Gastrocnemius medialis (tissue), 4 donors: ENCODE measurements around the gene CHL1. TPM values are rescaled to one million over a fixed set of nuclear protein-coding genes. Genes with fewer than 3 reads are reported as not detected.
A peak's percentile ranks its signal among the peaks of the same experiment; 100 is the strongest.

Experiments used
- ATAC-seq, 2 donors: fragments of 150-250 bp; one replicate each; pipeline ENCODE4 v1.9.1; 2016
- DNase-seq, 2 donors: peaks; one replicate each; pipeline ENCODE4 v3.0.0-alpha.2; 2019
- H3K27ac ChIP-seq, 4 donors: fragments of 200-600 bp; sonication (generic); 1 replicate in 1 of 4; 2 replicates in 3 of 4; pipeline ENCODE4 v1.5.1; 2016 to 2018; ENCODE audit warnings: mild to moderate bottlenecking in 2 of 4, moderate library complexity in 1 of 4
- H3K27me3 ChIP-seq, 3 donors: fragments of 200-600 bp; sonication (generic) in 2 of 3; 1 replicate in 1 of 3; 2 replicates in 2 of 3; pipeline versions ENCODE4 v1.5.1 to v1.6.0; 2016 to 2019; ENCODE audit warnings: mild to moderate bottlenecking in 1 of 3, moderate library complexity in 1 of 3
- H3K36me3 ChIP-seq, 2 donors: fragments of 200-600 bp; sonication (generic) in 1 of 2; one replicate each; pipeline ENCODE4 v1.5.1; 2017 to 2018
- H3K4me1 ChIP-seq, 2 donors: fragments of 200-600 bp; sonication (generic) in 1 of 2; one replicate each; pipeline ENCODE4 v1.5.1; 2016 to 2017; ENCODE audit warnings: mild to moderate bottlenecking in 2 of 2
- H3K4me3 ChIP-seq, 4 donors: fragments of 200-600 bp; sonication (generic) in 3 of 4; 1 replicate in 1 of 4; 2 replicates in 3 of 4; pipeline ENCODE4 v1.5.1; 2016 to 2019; ENCODE audit warnings: mild to moderate bottlenecking in 2 of 4
- H3K9me3 ChIP-seq, 3 donors: fragments of 200-600 bp; sonication (generic) in 2 of 3; 1 replicate in 1 of 3; 2 replicates in 2 of 3; pipeline ENCODE4 v1.5.1; 2016 to 2019
- POLR2A ChIP-seq, 2 donors: fragments of 450-650 bp; IDR thresholded peaks; one replicate each; pipeline ENCODE4 v1.6.1; 2017; ENCODE audit warnings: antibody characterized with exemption in 2 of 2, mild to moderate bottlenecking in 2 of 2, moderate library complexity in 2 of 2
- in situ Hi-C, 4 donors: fragments of 200-750 bp; cut with MboI; loops; one replicate each; pipeline versions ENCODE4 v1.15.0 to v1.8.0; 2017; ENCODE audit warnings: low sequenced_read_pairs in 4 of 4
- intact Hi-C: fragments of 100-400 bp; cut with DNase I; formaldehyde crosslinking; loops from one replicate; pipeline ENCODE4 v1.15.1; 2023; ENCODE audit warnings: low total_unique reads
- total RNA-seq, 4 donors: library from RNA; depleted of rRNA; stranded (reverse); fragments of >200 nt; gene quantifications; one replicate each; pipeline versions ENCODE4 v1.1.0 to v1.2.3, GENCODE V29; 2016
- TF ChIP-seq, protein P1 (sequence below), 5 experiments: fragments of 450-650 bp in 3 of 5; fragments of 200-600 bp in 2 of 5; sonication (generic) in 2 of 5; IDR thresholded peaks in 4 of 5; conservative IDR thresholded peaks in 1 of 5; 1 replicate in 4 of 5; 2 replicates in 1 of 5; pipeline ENCODE4 v1.5.1; 2016 to 2019; ENCODE audit warnings: antibody characterized with exemption in 5 of 5, mild to moderate bottlenecking in 3 of 5, moderate library complexity in 3 of 5

The CHL1 gene
- total RNA-seq, 4 donors from 2014 or later, result 0.36 to 2.9 (median 1.8) TPM

DNA sequence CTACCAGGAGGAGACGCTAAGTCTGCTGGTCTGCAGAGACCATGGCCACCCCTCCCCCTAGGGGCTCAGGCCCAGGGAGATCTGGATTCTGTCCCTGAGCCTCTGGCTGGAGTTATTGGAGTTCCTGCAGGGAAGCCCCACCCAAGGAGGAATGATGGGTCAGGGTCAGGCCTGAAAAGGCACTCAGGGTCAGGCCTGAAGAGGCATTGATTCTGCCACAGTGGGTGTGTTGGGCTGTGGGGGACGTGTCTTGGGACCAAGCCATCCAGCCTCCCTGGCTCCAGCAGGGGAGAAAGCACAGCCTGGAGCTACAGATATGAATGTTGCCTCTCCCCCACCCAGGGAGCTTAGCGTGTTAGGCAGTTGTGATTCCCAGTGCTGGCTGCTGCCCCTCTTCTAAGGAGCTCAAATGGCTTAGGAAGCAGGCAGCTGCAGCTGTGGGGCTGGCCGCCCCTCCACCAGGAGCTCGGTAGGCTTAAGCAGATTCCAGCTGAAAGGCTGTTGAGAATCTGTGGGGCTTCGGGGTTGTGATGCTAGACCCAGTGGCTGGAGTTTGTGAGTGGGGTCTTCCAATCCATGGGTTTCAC, 176.7 kb downstream of the CHL1 start:
- DNase-seq (no peak), ATAC-seq (no peak)
- TF ChIP-seq, protein P1, sequence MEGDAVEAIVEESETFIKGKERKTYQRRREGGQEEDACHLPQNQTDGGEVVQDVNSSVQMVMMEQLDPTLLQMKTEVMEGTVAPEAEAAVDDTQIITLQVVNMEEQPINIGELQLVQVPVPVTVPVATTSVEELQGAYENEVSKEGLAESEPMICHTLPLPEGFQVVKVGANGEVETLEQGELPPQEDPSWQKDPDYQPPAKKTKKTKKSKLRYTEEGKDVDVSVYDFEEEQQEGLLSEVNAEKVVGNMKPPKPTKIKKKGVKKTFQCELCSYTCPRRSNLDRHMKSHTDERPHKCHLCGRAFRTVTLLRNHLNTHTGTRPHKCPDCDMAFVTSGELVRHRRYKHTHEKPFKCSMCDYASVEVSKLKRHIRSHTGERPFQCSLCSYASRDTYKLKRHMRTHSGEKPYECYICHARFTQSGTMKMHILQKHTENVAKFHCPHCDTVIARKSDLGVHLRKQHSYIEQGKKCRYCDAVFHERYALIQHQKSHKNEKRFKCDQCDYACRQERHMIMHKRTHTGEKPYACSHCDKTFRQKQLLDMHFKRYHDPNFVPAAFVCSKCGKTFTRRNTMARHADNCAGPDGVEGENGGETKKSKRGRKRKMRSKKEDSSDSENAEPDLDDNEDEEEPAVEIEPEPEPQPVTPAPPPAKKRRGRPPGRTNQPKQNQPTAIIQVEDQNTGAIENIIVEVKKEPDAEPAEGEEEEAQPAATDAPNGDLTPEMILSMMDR (IDR thresholded peaks at IDR 0.05 in 4 of 5, conservative IDR thresholded peaks at IDR 0.05 in 1 of 5), result no peak
- TF ChIP-seq POLR2A (IDR thresholded peaks at IDR 0.05), result no peak
- intact Hi-C loops, result no loop called here
- Histone ChIP-seq H3K27me3 (no peaks in the 10 kb centered on the region), H3K4me3 (no peak overlapping the region), H3K36me3 (no peaks in the 10 kb centered on the region), H3K9me3 (no peaks in the 10 kb centered on the region), H3K27ac (no peak overlapping the region), H3K4me1 (peaks cover 0 to 8% of the 10 kb centered on the region in 2 donors)
- in situ Hi-C loops, result no loop called here

DNA sequence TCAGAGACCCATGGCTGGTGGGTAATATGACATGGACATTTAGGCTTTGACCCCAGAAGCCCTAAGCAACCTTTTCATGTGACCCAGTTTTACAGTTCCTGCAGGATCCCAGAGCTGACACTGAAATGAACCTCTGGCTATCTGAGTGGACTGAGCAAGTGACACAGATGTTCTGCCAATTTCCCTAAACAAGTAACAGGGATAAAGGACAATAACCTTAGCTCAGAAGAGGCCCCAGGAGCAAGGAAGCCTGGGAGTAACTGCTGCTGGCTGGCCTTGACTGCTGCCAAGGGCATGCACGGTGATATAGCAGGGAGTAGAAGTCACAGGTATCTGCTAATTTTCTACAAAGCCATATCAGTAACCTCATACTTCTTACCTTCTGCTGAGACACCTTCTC, 177.9 kb downstream of the CHL1 start:
- Histone ChIP-seq H3K27ac (no peak overlapping the region), H3K9me3 (no peaks in the 10 kb centered on the region), H3K4me3 (no peak overlapping the region), H3K27me3 (no peaks in the 10 kb centered on the region), H3K4me1 (peaks cover 0 to 8% of the 10 kb centered on the region in 2 donors), H3K36me3 (no peaks in the 10 kb centered on the region)
- intact Hi-C loops, result no loop called here
- no peak for TF ChIP-seq POLR2A (IDR thresholded peaks at IDR 0.05)
- TF ChIP-seq, protein P1 (IDR thresholded peaks at IDR 0.05 in 4 of 5, conservative IDR thresholded peaks at IDR 0.05 in 1 of 5), result no peak
- DNase-seq, result no peak
- ATAC-seq, result peak in 1 of 2 donors; percentile 63
- in situ Hi-C loops, result no loop called here

DNA sequence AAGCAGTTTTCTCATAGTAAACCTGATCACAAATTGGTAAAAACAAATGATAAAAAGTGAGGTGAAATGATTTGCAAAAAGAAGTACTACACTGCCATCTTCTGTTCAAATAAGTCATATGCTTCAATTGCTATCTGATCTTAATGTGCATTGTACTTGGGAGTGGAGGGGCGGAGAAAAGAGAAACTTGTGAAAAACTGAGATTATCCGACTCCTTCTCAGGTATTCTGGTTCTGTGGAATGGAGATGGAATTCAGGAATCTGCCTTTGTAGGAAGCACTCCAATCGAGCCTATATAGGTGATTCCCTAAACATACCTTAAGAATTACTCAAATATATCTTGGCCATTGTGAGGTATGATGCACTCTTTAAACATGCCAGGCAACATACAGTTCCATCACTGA, 180.6 kb downstream of the CHL1 start:
- DNase-seq, result no peak
- intact Hi-C loops, result no loop called here
- Histone ChIP-seq H3K36me3 (no peaks in the 10 kb centered on the region), H3K27ac (no peak overlapping the region), H3K4me1 (peaks cover 0 to 8% of the 10 kb centered on the region in 2 donors), H3K27me3 (no peaks in the 10 kb centered on the region), H3K4me3 (no peak overlapping the region), H3K9me3 (no peaks in the 10 kb centered on the region)
- in situ Hi-C loops, result no loop called here
- ATAC-seq, result no peak
- TF ChIP-seq, protein P1 (IDR thresholded peaks at IDR 0.05 in 4 of 5, conservative IDR thresholded peaks at IDR 0.05 in 1 of 5), result peak in 1 of 5 experiments; percentile 43
- no peak for TF ChIP-seq POLR2A (IDR thresholded peaks at IDR 0.05)

DNA sequence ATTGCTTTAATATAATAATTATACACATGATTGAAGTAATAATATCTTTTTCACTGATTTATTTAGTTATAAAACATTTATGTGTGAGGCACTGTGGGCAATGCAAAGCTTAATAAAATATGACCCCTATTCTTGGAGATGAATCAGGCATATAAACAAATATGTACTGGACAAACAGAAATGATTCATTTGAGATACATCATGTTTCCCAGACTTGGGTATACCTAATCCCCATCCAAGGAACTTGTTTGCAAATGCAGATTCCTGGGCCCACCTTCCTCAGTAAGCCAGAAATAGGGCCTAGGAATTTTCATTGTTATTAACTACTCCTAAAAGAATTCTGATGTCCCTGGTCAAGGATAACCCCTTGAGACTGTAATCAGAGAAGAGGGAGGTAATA, 184.2 kb downstream of the CHL1 start:
- Histone ChIP-seq H3K4me3 (no peak overlapping the region), H3K4me1 (no peaks in the 10 kb centered on the region), H3K9me3 (no peaks in the 10 kb centered on the region), H3K36me3 (no peaks in the 10 kb centered on the region), H3K27me3 (no peaks in the 10 kb centered on the region), H3K27ac (no peak overlapping the region)
- DNase-seq (no peak), ATAC-seq (no peak)
- in situ Hi-C loops (no loop called here), intact Hi-C loops (no loop called here)
- TF ChIP-seq POLR2A (IDR thresholded peaks at IDR 0.05), result no peak
- TF ChIP-seq, protein P1 (IDR thresholded peaks at IDR 0.05 in 4 of 5, conservative IDR thresholded peaks at IDR 0.05 in 1 of 5), result no peak

DNA sequence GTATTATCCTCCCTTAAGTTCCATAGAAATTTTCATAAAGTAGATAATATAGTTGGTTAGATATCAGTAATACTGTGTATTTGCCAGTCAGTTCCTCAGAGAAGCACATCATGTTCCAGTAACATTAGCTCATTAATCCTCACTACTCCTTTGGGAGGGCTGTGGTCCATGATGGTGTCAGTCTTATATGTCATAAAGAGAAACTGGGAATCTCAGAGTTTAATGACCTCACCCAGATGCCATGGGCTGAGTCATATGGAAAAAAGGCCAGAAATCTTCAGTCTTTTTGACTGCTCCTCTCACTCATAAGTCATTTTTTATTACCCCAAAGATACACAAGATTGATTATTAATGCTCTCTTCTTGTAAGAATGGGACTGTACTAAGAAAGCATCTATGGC, 188.6 kb downstream of the CHL1 start:
- no peaks in the 10 kb centered on the region for H3K27me3 ChIP-seq
- intact Hi-C loops, result no loop called here
- H3K4me1 ChIP-seq, result no peaks in the 10 kb centered on the region
- no peak overlapping the region for H3K27ac ChIP-seq
- ATAC-seq (peak in 1 of 2 donors; percentile 30), DNase-seq (no peak)
- no peaks in the 10 kb centered on the region for H3K36me3 ChIP-seq
- in situ Hi-C loops, result no loop called here
- TF ChIP-seq, protein P1 (IDR thresholded peaks at IDR 0.05 in 4 of 5, conservative IDR thresholded peaks at IDR 0.05 in 1 of 5), result no peak
- no peak for TF ChIP-seq POLR2A (IDR thresholded peaks at IDR 0.05)
- no peaks in the 10 kb centered on the region for H3K9me3 ChIP-seq
- H3K4me3 ChIP-seq, result no peak overlapping the region
